Islet of Langerhans (tissue), 1 donor: ENCODE results near the gene FSTL4.

Experiments used
- FAIRE-seq: peaks from one replicate; lab custom pipeline; 2011; peaks lifted over from hg19 to GRCh38; lab: Jason Lieb, UNC

Gene FSTL4

GRCh38 chr5:133338504-133339355 lies 273.6 kb downstream of the FSTL4 start:
- FAIRE-seq = no peak

GRCh38 chr5:133337795-133338445 lies 274.4 kb downstream of the FSTL4 start:
- no peak for FAIRE-seq

GRCh38 chr5:133336969-133337410 lies 275.4 kb downstream of the FSTL4 start:
- no peak for FAIRE-seq

- FAIRE-seq = no peak
These were observed 276.0 kb downstream of the FSTL4 start for GRCh38 chr5:133336121-133336968.

DNA sequence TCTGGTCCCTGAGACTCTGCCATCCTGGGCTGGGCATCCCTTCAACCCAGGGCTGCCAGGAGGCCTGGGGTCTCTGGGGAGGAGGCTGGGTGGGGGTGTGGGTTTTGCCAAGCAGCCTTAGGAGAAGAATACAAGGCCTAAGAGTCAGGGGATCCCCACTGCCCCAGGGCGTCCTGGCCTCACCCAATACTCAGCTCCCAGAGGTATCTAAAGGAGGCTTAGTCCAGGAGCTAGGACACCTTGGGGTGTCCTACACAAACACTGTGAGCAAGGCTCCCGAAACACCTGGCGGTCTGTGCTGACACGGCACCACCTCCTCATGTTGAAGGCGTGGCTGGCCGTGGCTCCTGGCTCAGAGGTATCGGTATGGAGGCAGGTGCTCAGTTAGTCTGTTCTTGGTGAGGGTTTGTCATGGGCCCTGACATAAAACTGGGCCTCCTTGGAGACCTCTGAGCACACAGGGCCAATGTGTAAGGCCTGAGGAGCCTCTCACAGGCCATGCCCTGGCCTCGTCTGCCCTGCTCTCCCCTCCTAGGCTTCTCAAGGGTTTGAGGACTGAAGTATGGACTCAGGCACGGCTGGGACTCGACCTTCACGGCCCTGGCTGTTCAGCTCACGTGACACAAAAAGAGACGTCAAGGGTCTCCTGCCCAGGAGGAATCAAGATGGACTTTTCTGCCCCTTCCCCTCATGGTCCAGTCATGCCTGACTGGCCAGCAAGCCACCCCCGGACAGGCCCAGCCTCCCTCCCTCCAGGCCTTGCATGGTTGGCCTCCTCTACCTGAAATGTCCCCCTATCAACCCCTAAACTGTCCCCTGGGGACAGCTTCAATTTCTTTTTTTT lies 277.3 kb downstream of the FSTL4 start:
- FAIRE-seq = no peak

DNA sequence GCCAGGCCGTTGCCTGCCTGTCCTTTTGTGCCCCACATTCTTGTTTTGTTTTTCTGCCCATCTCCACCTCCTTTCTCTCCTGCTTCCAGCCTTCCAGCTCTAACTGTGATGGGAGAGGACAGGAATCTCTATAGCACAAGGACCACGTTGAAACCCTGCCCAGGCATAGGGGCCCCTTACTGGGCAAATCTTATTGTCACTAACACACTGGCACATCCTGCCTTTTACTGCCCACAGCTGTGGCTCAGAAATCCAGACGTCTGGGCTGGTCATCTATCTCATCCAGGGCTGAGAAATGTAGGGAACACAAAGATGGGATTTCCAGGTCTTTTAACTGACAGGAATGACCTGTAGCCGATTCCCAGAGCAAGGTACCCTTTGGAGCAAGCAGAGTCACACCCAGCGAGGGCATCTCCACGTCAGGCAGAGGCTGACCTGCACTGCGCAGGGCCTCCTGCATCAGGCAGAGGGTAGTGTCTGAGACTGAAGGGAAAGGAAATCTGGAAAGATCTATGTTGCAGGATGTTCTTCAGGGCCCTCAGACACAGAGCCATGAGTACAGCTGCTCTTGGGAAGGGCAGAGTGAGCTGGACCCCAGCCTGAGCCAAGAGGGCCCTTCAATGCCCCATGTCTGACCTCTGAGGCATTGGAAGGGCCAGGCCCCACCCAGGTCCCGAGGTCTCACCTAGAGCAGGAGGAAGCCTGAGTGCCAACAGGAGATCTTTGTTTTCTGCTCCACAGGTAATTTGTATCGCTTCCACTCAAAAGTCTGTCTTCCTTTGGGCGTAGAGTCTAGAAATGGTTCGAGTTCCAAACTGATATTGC lies 278.8 kb downstream of the FSTL4 start:
- FAIRE-seq = no peak

GRCh38 chr5:133332439-133333024 lies 279.8 kb downstream of the FSTL4 start:
- no peak for FAIRE-seq

DNA sequence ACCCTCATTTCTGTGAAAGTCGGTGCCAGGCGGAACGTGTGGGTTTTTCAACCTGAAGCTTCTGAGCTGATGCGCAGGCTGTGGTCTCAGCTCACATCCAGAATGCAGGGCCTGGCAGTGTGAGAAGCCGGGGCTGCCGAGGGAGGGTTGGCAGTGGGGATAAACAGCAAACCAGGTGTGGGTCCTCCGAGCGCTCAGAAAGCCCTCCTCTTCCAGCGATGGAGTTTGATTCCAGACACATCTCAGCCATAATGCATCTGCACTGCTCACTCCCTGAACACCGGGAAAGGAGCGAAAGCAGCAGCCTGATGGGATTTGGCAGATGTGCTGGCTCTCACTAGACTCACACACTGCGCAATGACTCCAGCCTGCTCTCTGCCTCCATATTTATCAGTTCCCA lies 280.4 kb downstream of the FSTL4 start:
- FAIRE-seq = no peak

DNA sequence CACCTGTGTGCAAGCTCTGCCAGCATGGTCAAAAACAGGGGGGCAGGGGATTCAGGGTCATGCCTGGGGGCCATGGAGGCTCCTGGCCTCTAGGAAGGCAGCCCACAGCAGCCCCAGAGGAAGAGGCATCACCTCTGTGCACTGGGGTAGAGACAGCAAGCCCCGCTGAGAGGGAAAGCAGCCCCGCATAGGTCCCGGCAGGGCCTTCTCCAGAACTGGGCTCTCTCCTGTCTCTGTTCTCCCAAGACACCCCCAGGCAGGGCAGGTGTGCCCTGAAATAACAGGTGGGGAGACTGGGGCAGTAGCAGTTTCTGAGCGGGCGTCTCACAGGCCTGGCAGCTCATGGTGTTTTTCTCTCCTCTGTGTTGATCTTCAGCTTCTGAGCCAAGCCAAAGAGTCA lies 281.4 kb downstream of the FSTL4 start:
- no peak for FAIRE-seq

GRCh38 chr5:133328800-133329199 lies 283.5 kb downstream of the FSTL4 start:
- FAIRE-seq = no peak

- no peak for FAIRE-seq
These were observed 284.4 kb downstream of the FSTL4 start for GRCh38 chr5:133327946-133328401.

DNA sequence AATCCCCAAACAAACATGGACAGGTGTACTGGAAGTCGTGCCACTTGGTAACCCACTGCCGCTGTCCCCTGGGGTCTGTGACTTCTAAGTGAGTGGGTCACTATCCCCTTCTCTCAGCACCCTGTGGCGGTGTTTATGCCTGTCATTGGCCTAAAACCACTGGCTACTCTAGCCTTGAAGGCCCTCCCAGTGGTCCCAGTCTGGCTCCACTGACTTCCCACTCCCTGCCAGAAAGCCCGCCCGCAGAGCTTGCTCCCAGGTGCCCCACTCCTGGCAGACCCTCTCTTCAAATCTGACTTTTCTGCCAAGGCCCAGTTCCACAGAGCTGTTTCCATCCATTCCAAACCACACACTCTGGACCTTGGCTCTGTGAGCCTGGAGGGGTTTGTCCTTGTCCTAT lies 286.0 kb downstream of the FSTL4 start:
- FAIRE-seq = no peak

DNA sequence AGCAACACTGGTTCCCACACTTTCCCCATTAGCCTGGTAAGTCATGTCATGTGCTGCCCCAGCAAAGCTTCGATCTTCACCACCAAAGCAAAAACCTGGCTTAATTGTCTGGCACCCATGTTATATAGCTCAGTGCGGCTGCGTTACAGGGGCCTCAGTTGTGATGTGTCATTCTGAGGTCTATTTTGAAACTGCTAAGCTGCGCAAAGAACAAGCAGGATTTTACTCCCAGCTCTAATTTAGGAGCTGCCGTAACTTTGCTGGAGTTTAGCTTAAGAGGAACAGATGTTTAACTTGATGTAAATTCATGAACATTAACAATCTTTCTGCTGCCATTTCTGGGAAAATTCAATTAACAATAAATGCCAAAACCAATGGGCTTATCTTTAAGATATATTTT lies 286.5 kb downstream of the FSTL4 start:
- FAIRE-seq = no peak

GRCh38 chr5:133324926-133325325 lies 287.4 kb downstream of the FSTL4 start:
- no peak for FAIRE-seq

- FAIRE-seq = no peak
These were observed 288.6 kb downstream of the FSTL4 start for GRCh38 chr5:133323494-133324457.

- FAIRE-seq = no peak
These were observed 289.6 kb downstream of the FSTL4 start for GRCh38 chr5:133322743-133323142.

GRCh38 chr5:133321833-133322420 lies 290.4 kb downstream of the FSTL4 start:
- FAIRE-seq = no peak

DNA sequence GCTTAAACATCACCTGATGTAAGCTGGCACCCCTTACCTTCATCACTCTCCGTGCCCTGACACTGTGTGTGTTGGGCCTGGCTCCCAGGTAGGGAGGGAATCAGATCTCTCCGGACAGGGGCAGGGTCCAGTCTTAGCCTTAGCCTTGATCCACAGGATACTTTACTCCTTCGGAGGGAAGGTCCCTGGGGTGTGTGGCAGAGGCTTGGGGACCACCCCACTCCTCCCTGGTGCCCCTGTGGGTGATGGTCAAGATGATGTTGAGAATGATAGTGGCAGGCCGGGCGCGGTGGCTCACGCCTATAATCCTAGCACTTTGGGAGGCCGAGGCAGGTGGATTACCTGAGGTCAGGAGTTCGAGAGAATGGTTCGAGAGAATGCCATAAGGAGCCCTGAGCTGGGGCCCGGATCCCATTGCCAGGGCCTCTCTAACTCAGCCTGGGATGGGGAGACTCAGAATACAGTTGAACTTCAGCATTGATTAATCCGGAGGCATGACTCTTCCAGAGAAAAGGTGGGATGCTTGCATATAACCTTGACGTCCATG lies 291.0 kb downstream of the FSTL4 start:
- FAIRE-seq = no peak
